Inferior parietal cortex (tissue), 1 donor: ENCODE data around the gene ACTL8.

ENCODE experiments used
- DNase-seq: peaks from one replicate; pipeline ENCODE4 v3.0.0-alpha.2; 2016; ENCODE audit errors: extremely low spot score

ACTL8 gene, protein sequence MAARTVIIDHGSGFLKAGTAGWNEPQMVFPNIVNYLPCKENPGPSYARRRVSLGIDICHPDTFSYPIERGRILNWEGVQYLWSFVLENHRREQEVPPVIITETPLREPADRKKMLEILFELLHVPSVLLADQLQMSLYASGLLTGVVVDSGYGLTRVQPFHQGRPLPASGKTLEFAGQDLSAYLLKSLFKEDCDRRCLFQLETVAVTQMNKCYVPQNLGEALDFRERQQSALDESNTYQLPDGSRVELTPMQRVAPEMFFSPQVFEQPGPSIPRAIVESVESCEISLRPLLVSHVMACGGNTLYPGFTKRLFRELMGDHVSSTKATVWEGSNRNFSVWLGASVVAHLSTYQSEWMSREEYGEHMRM

DNA sequence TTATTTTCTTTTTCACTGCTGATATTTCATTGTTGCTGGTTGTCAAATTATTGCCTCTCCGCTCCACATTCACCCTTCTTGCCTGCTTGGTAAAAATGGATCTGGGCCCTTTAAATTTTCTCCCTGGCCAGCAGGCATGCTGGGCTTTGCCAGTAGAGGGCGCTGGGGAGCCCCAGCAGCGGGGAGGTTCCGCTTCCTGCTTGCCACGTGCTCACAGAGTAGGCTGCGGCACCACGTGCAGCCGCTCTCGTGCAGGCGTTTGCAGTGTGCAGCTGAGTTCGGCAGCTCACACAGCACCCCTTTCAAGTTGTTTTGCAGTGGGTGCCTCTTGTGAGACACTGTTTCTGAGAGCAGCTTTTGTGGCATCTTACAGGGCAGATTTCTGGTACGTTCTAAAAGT lies at the start of gene ACTL8:
ACTL8 (plus strand) TSS at position 214 of the 400 bp plus-strand sequence. CDS start 67,676 bp downstream, outside the sequence.
- no peak for DNase-seq

- DNase-seq = no peak
Observed at GRCh38 chr1:17706445-17706844, 48.7 kb upstream of the ACTL8 start.

- no peak for DNase-seq
Observed at GRCh38 chr1:17709981-17710380, 45.2 kb upstream of the ACTL8 start.

GRCh38 chr1:17710889-17711576 lies 44.1 kb upstream of the ACTL8 start:
- DNase-seq = no peak

GRCh38 chr1:17711577-17711910 lies 43.6 kb upstream of the ACTL8 start:
- no peak for DNase-seq

GRCh38 chr1:17711941-17712340 lies 43.2 kb upstream of the ACTL8 start:
- no peak for DNase-seq

- no peak for DNase-seq
Observed at GRCh38 chr1:17713993-17714392, 41.1 kb upstream of the ACTL8 start.

DNA sequence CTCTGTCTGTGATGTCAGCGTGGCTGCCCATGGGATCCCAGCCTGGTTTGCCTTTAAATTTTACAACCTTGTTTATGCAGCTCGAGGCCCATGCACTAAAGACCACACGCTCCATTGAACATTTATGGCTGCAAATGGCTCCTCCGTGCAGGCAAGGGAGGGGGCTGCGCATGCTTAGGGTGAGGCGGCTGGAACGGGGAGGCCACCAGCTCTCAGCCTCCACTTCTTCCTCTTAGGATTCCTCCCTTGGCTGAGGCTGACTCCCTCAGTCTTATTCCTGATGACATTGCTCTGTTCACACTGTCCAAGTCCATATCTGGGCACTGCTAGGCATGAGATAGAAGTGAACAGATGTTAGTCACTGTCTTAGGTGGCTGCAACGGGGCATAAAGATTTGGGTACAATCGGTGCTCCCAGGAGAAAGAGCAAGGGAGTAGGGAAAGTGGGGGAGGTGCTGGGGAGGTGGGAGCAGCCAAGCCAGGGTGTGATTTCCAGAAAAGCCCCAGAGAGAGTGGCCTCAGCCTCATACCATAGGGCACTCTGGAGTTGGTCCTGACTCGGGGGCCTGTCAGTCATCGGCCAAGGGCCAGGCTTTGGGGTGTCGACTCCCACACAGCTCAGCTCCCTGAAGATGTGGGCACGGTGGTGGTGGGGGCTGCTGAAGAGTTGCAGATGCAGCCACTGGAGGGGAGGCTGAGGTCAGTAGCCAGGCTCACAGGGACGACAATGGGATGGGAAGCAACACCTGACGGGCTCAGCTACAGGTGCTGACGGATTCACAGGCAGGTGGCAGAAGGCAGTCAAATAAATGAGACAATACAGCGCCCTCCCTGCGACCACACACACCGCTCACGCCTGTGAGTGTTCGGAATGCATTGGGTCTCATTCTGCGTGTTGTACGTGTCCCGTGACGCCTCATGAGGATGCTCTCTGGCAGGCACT lies 37.3 kb upstream of the ACTL8 start:
- DNase-seq = no peak

GRCh38 chr1:17719874-17720273 lies 35.3 kb upstream of the ACTL8 start:
- DNase-seq = no peak

DNA sequence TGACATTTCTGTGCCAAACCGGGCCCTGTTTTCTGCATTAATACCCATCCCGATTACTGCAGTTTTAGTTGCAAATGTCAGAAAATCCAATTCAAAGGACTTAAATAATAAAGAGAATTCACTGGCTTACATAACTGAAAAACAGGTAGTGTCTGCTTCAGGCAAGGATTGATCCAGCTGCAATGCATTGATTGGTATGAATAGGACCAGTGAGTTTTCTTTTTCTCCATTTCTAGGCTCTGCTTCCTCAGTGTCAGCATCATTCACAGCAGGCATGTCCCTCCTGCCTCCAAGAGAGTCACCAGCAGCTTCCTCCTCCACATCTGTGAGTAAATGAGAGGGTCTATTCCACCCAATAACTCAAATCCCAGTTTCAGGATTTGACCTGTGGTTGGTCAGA lies 33.7 kb upstream of the ACTL8 start:
- DNase-seq = no peak

DNA sequence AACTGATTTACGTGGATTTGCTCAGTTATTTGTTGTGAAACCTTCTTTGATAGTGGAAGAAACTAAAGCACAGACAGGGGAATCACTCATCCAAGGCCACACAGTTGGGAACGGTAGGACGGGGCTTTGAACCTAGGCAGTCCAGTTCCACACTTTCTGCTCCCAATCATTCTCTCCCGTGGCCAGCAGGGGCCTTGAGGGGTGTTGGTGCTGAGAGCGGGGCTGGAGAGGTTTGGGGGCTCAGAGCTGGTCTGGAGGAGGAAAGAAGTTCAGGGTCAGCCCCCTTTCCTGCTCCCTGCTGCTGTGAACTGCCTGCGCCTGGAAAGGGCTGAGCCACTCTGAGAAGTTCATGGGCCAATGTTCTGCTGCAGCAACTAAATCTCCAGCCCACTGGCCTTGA lies 31.4 kb upstream of the ACTL8 start:
- DNase-seq = no peak

GRCh38 chr1:17724150-17724549 lies 31.0 kb upstream of the ACTL8 start:
- DNase-seq = no peak

DNA sequence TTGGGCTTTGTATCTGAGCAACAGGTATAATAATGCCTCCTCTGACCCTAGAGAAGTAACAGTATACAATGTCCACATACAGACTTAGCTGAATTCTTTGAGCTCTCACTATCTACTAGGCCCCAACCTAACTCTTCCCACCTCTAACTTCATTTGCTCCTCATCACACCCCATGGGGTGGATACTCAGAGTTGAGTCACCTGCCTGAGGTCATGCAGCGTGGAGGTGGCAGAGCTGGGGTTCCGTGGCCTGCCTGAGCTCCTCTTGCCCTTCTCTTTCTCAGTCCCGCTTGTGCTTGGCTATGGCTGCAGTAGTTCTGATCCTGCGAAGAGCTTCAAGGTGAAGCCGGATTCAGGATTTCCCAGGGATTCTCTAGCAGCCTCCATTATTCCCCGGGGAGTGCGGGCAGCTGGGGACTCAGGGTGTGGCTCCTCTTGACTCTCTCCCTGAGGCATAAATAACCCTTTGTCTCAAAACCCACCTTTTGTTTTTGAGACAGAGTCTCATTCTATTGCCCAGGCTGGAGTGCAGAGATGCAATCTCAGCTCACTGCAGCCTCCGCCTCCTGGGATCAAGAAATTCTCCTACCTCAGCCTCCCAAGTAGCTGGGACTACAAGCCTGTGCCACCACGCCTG lies 29.9 kb upstream of the ACTL8 start:
- no peak for DNase-seq

DNA sequence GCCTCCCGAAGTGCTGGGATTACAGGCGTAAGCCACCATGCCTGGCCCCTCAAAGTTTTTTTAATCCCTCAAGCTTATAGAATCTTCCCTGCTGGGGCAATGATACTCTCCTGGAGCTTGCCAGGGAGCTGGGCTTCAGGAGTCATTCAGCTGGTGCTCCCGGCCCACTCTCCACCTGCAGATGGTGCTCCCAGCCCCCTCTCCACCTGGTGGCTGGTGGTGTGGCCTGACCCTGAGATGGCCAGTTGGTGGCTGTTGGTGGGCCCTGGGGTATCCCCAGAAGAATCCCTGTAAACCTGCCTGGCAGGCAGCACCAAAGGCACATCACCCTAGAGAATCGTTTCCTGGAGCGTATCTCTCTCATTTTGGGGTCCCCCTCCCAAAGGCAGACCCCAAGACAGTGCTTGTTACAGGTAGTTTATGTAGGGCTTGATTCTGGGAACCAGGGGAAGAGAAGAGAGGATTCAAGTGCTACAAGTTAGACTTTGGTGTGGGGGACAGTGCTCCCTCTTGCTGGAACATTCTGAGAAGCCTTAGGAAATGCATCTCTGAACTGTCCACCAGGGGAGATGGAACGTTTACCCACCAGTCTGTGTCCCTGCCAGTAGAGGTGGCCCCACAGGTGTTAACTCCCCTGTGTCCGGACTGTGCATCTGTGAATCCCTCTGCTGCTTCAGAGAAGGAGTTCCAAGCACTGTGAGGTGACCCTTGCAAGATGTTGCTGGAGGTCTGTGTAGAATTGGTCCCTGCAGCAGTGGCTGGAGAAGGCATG lies 29.1 kb upstream of the ACTL8 start:
- DNase-seq = no peak

- no peak for DNase-seq
Observed at GRCh38 chr1:17728123-17728712, 26.9 kb upstream of the ACTL8 start.

DNA sequence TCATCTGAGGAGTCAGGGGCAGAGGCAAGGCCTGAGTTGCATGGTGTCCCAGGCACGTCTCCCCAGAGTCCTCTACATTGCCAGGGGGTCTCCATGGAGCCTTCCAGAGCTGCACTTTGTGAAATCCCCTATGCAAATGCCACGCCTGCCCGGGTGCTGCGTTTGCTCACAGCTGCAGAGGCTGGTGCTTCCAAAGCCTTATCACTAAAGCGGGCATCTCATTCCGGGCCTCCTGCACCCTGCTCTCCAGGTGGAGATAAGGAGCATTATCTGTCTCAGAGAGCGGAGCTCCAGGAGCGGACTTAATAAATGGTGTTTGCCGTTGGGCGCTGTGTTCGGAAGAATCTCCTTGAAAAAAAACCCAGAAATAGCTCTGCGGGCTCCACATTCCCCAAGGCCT lies 25.9 kb upstream of the ACTL8 start:
- no peak for DNase-seq

GRCh38 chr1:17729909-17730308 lies 25.2 kb upstream of the ACTL8 start:
- DNase-seq = no peak

DNA sequence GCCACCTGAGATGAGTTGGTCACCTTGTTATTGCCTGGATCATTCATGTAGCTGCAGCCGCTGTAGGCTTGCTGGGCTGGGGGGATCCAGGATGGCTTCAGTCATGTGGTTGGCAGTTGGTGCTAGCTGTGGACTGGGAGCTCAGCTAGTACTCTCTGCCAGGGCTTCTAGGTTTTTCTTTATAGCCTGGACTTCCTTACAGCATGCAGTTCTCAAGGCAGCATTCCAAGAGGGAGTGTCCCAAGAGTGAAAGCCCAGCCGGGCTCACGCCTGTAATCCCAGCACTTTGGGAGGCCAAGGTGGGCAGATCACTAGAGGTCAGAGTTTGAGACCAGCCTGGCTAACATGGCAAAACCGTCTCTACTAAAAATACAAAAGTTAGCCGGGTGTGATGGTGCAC lies 23.7 kb upstream of the ACTL8 start:
- no peak for DNase-seq

- no peak for DNase-seq
Observed at GRCh38 chr1:17732475-17732874, 22.7 kb upstream of the ACTL8 start.

- no peak for DNase-seq
Observed at GRCh38 chr1:17733661-17734060, 21.5 kb upstream of the ACTL8 start.

GRCh38 chr1:17734609-17735008 lies 20.5 kb upstream of the ACTL8 start:
- DNase-seq = no peak
